ENCODE data around the gene EPB41L4A.

DNA sequence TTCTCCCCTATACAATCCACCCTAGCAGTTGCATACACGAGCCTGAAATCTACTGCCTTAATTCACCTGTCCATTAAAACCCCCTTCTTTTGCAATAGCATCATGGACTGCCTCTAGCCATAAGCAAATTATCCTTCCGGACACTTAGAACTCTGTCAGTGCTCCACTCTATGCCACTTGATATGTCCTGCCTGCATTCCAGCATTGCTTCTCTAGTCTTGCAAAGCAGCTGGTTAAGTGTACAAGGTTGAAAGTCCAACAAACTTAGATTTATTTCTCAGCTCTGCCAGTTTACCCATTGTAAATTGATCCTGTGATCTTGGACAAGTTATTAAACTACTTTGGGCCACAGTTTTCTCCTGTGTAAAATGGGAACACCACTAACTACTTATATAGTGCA lies 197.9 kb downstream of the EPB41L4A start:
- TF ChIP-seq EZH2 (IDR thresholded peaks at IDR 0.05; ENCODE audit: insufficient read depth, poor library complexity, severe bottlenecking) (no peak), EZH2phosphoT487 (IDR thresholded peaks at IDR 0.05; ENCODE audit: insufficient read depth, low read depth) (no peak)

Measured in GM23248 (cell line).